SH-SY5Y (cell line): Measurements from ENCODE around the gene SKP1.

Experiments
- GATA2 ChIP-seq: IDR thresholded peaks from 2 replicates; pipeline ENCODE4 v1.6.1; 2011; ENCODE audit warnings: mild to moderate bottlenecking, low read depth, low read length
- GATA3 ChIP-seq: IDR thresholded peaks from 2 replicates; pipeline ENCODE4 v1.6.1; 2011; ENCODE audit warnings: low read depth, mild to moderate bottlenecking, low read length, moderate library complexity

GRCh38 chr5:134127376-134127861, 49.3 kb downstream of the SKP1 start:
- no peak for TF ChIP-seq GATA2
- TF ChIP-seq GATA3, result no peak
